CD4-positive, alpha-beta memory T cell (primary cell): ENCODE data around the gene MYCBPAP. TPM values are rescaled to one million over a fixed set of nuclear protein-coding genes. Genes with fewer than 3 reads are reported as not detected.

Source experiments
- CTCF ChIA-PET: fragments of 350-600 bp; sonication (Branson Sonifier 250); formaldehyde crosslinking; loops from one replicate; lab custom pipeline; 2021; ENCODE audit warnings: inconsistent platforms; ENCODE audit not compliant: partially characterized antibody; lab: Charles Lee
- POLR2A ChIA-PET: fragments of 350-600 bp; sonication (Branson Sonifier 250); formaldehyde crosslinking; loops from one replicate; lab custom pipeline; 2021; ENCODE audit not compliant: partially characterized antibody; lab: Charles Lee
- DNase-seq, 5 donors: peaks; one replicate each; pipeline versions ENCODE4 v3.0.0 to v3.0.0-alpha.2; 2020 to 2022; ENCODE audit warnings: mixed read lengths in 1 of 5
- H3K27ac ChIP-seq: one replicate; pipeline ENCODE4 v1.7.0; 2013; ENCODE audit warnings: low read depth, low read length
- H3K27me3 ChIP-seq: 2 replicates; pipeline ENCODE4 v1.7.0; 2013; ENCODE audit warnings: mild to moderate bottlenecking, low read length, moderate library complexity; ENCODE audit not compliant: insufficient read depth
- H3K36me3 ChIP-seq: 2 replicates; pipeline ENCODE4 v1.7.0; 2013; ENCODE audit warnings: mild to moderate bottlenecking, low read length, moderate library complexity; ENCODE audit not compliant: insufficient read depth
- H3K4me1 ChIP-seq: 2 replicates; pipeline ENCODE4 v1.7.0; 2013; ENCODE audit warnings: mild to moderate bottlenecking, low read length, moderate library complexity; ENCODE audit not compliant: insufficient read depth
- H3K4me3 ChIP-seq, 2 donors: one replicate each; pipeline ENCODE4 v1.7.0; 2013; ENCODE audit warnings: low read length in 2 of 2, mild to moderate bottlenecking in 1 of 2
- H3K9me3 ChIP-seq, 2 donors: one replicate each; pipeline ENCODE4 v1.7.0; 2013; ENCODE audit warnings: low read length in 2 of 2, control low read depth in 1 of 2; ENCODE audit not compliant: control insufficient read depth in 1 of 2
- H3K27ac Mint-ChIP-seq, 7 donors: one replicate each; pipeline ENCODE4 v1.8.0; 2020 to 2021; ENCODE audit warnings: mixed read lengths in 7 of 7, mild to moderate bottlenecking in 6 of 7, inconsistent platforms in 3 of 7, moderate library complexity in 3 of 7
- H3K27me3 Mint-ChIP-seq, 2 donors: one replicate each; pipeline ENCODE4 v1.8.0; 2020 to 2021; ENCODE audit warnings: mixed read lengths in 2 of 2
- H3K36me3 Mint-ChIP-seq, 2 donors: one replicate each; pipeline ENCODE4 v1.8.0; 2020 to 2021; ENCODE audit warnings: mixed read lengths in 2 of 2, inconsistent platforms in 1 of 2, mild to moderate bottlenecking in 1 of 2
- H3K4me1 Mint-ChIP-seq, 4 donors: one replicate each; pipeline ENCODE4 v1.8.0; 2020 to 2021; ENCODE audit warnings: mixed read lengths in 4 of 4, mild to moderate bottlenecking in 1 of 4
- H3K4me3 Mint-ChIP-seq, 8 donors: one replicate each; pipeline ENCODE4 v1.8.0; 2020 to 2021; ENCODE audit warnings: mixed read lengths in 8 of 8, mild to moderate bottlenecking in 7 of 8, moderate library complexity in 6 of 8, inconsistent platforms in 3 of 8
- H3K9me3 Mint-ChIP-seq, 8 donors: one replicate each; pipeline ENCODE4 v1.8.0; 2020 to 2021; ENCODE audit warnings: mixed read lengths in 8 of 8, mild to moderate bottlenecking in 5 of 8, inconsistent platforms in 3 of 8, moderate library complexity in 1 of 8
- intact Hi-C: fragments of 100-400 bp; cut with micrococcal nuclease; formaldehyde crosslinking; loops from one replicate; pipeline ENCODE4 v1.15.1; 2023
- polyA plus RNA-seq, 2 donors: library from polyadenylated mRNA; unstranded; fragments of 300-500 nt; fragmentation: Illumina TruSeq; gene quantifications; one replicate each; pipeline ENCODE4 v1.2.3, GENCODE V29; 2021
- total RNA-seq, 2 experiments: library from RNA; stranded (reverse); gene quantifications; one replicate each; pipeline ENCODE4 v1.2.3, GENCODE V29; 2021

Gene MYCBPAP
- total and polyA plus RNA-seq, 4 experiments from 2014 or later = 0.24 to 6.8 (median 5.3) TPM; not detected in 1

DNA sequence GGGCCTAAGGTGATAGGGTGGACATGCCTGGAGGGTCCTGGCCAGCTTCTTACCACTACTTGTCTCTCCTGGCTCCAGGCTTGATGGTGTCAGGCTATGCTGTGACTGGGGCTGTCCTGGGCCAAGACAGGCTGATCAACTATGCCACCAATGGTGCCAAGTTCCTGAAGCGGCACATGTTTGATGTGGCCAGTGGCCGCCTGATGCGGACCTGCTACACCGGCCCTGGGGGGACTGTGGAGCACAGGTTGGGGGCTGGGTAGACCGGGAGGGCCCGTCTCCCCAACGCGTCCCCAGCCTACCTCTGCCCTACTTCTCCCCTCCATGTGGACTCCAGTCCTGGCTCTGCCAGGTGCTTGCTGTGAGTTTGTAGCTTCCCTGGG, 43.2 kb downstream of the MYCBPAP start:
- peaks cover 0 to 1% of the 10 kb centered on the region in 2 donors for H3K27me3 Mint-ChIP-seq
- Histone ChIP-seq H3K27me3 (no peaks in the 10 kb centered on the region), H3K27ac (no peak overlapping the region), H3K36me3 (no peaks in the 10 kb centered on the region), H3K9me3 (no peaks in the 10 kb centered on the region), H3K4me1 (peaks cover 8% of the 10 kb centered on the region), H3K4me3 (no peak overlapping the region)
- peak overlapping the region in 1 of 7 donors; percentile 42 for H3K27ac Mint-ChIP-seq
- ChIA-PET POLR2A (interaction anchor here (2.2 to 2.8 kb wide), 2 partner anchors 9 to 10 kb away, joined by 8 to 11 read pairs; partner anchors contain the start of gene CACNA1G), CTCF (no interaction called here)
- no peak overlapping the region for H3K4me3 Mint-ChIP-seq
- no peaks in the 10 kb centered on the region for H3K9me3 Mint-ChIP-seq
- peaks cover 2 to 9% (median 7%) of the 10 kb centered on the region in 4 donors for H3K4me1 Mint-ChIP-seq
- DNase-seq = no peak
- intact Hi-C loops = no loop called here
- H3K36me3 Mint-ChIP-seq = no peaks in the 10 kb centered on the region

- no peaks in the 10 kb centered on the region for H3K36me3 Mint-ChIP-seq
- no peaks in the 10 kb centered on the region for H3K9me3 Mint-ChIP-seq
- H3K36me3 ChIP-seq = no peaks in the 10 kb centered on the region
- no peaks in the 10 kb centered on the region for H3K27me3 ChIP-seq
- H3K27ac ChIP-seq = no peak overlapping the region
- H3K4me1 Mint-ChIP-seq = peaks cover under 1 to 6% (median 3%) of the 10 kb centered on the region in 4 donors
- intact Hi-C loops = no loop called here
- no peak overlapping the region for H3K27ac Mint-ChIP-seq
- H3K4me3 Mint-ChIP-seq = no peak overlapping the region
- no peak overlapping the region for H3K4me3 ChIP-seq
- ChIA-PET POLR2A (no interaction called here), CTCF (no interaction called here)
- no peaks in the 10 kb centered on the region for H3K9me3 ChIP-seq
- H3K27me3 Mint-ChIP-seq = no peaks in the 10 kb centered on the region
- peaks cover 8% of the 10 kb centered on the region for H3K4me1 ChIP-seq
- DNase-seq = no peak
Measured at GRCh38 chr17:50551884-50552283, 43.6 kb downstream of the MYCBPAP start.

- ChIA-PET CTCF (no interaction called here), POLR2A (no interaction called here)
- H3K4me3 Mint-ChIP-seq = no peak overlapping the region
- peaks cover 3% of the 10 kb centered on the region for H3K27me3 ChIP-seq
- H3K9me3 ChIP-seq = no peaks in the 10 kb centered on the region
- intact Hi-C loops = no loop called here
- peaks cover under 1 to 19% (median 7%) of the 10 kb centered on the region in 4 donors for H3K4me1 Mint-ChIP-seq
- H3K27ac ChIP-seq = no peak overlapping the region
- H3K4me1 ChIP-seq = peaks cover 4% of the 10 kb centered on the region
- H3K27me3 Mint-ChIP-seq = peaks cover 5 to 15% of the 10 kb centered on the region in 2 donors
- H3K4me3 ChIP-seq = no peak overlapping the region
- H3K36me3 Mint-ChIP-seq = no peaks in the 10 kb centered on the region
- DNase-seq = no peak
- no peaks in the 10 kb centered on the region for H3K36me3 ChIP-seq
- H3K9me3 Mint-ChIP-seq = no peaks in the 10 kb centered on the region
- H3K27ac Mint-ChIP-seq = no peak overlapping the region
Measured at GRCh38 chr17:50554201-50554600, 46.0 kb downstream of the MYCBPAP start.

- no peaks in the 10 kb centered on the region for H3K9me3 Mint-ChIP-seq
- CTCF ChIA-PET = no interaction called here
Measured at GRCh38 chr17:50556803-50557202, 48.6 kb downstream of the MYCBPAP start.

DNA sequence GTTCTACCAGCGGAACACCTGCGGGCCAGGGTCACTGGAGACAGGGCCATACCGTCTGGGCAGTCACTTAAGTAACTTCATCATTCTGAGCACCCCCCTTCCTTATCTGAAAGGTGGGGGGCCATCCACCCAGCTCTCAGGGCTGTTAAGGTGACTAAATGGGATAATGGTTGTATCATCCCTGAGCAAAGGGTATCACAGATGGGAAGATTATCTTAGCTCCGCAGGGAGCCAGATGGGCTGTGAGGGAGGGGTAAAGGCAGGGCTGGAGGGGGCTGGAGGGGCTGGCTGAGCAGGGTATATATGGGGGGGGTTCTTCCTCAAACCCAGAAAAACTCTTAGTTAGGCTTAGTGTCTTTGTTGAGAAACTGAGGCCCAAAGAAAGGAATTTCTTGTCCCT, 49.4 kb downstream of the MYCBPAP start:
- no peaks in the 10 kb centered on the region for H3K36me3 Mint-ChIP-seq
- no peak for DNase-seq
- Histone ChIP-seq H3K27ac (no peak overlapping the region), H3K4me3 (no peak overlapping the region), H3K4me1 (peaks cover 28% of the 10 kb centered on the region), H3K9me3 (no peaks in the 10 kb centered on the region), H3K36me3 (no peaks in the 10 kb centered on the region), H3K27me3 (peaks cover 18% of the 10 kb centered on the region)
- POLR2A ChIA-PET = no interaction called here
- peak overlapping the region in 2 of 8 donors; percentile 59 to 79 for H3K4me3 Mint-ChIP-seq
- H3K9me3 Mint-ChIP-seq = no peaks in the 10 kb centered on the region
- peak overlapping the region in 1 of 7 donors; percentile 21 for H3K27ac Mint-ChIP-seq
- CTCF ChIA-PET = no interaction called here
- peaks cover 16 to 28% of the 10 kb centered on the region in 2 donors for H3K27me3 Mint-ChIP-seq
- H3K4me1 Mint-ChIP-seq = peaks cover 8 to 36% (median 18%) of the 10 kb centered on the region in 4 donors
- intact Hi-C loops = no loop called here

More at GRCh38 chr17:50556803-50557202, 48.6 kb downstream of the MYCBPAP start:
- POLR2A ChIA-PET = no interaction called here
- Histone ChIP-seq H3K9me3 (no peaks in the 10 kb centered on the region), H3K4me1 (peaks cover 23% of the 10 kb centered on the region), H3K27ac (no peak overlapping the region), H3K4me3 (no peak overlapping the region), H3K27me3 (peaks cover 12% of the 10 kb centered on the region), H3K36me3 (no peaks in the 10 kb centered on the region)
- peaks cover 11 to 22% of the 10 kb centered on the region in 2 donors for H3K27me3 Mint-ChIP-seq
- H3K36me3 Mint-ChIP-seq = no peaks in the 10 kb centered on the region
- no peak overlapping the region for H3K4me3 Mint-ChIP-seq
- intact Hi-C loops = no loop called here
- H3K27ac Mint-ChIP-seq = no peak overlapping the region
- no peak for DNase-seq
- H3K4me1 Mint-ChIP-seq = peaks cover 4 to 31% (median 12%) of the 10 kb centered on the region in 4 donors

DNA sequence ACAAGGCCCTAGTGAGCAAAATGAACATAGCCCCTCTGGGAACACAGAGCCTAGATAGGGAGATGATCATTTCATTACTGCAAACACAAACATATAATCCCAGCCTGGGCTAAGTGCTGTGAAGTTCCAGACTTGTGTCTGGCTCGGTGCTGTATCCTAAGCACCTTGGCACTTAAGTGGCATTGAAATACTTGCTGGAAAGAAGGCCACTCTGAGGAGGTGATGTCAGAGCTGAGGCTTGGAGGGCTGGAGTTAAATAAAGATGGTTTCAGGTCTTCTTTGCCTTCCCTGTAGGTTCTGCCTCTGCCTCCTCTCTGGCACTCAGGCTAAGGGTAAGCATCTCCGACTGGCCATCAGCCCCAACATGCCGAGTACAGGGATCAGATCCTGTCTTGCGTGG, 49.9 kb downstream of the MYCBPAP start:
- ChIA-PET CTCF (no interaction called here), POLR2A (no interaction called here)
- H3K36me3 ChIP-seq = no peaks in the 10 kb centered on the region
- H3K9me3 ChIP-seq = no peaks in the 10 kb centered on the region
- intact Hi-C loops = no loop called here
- Mint-ChIP-seq H3K27me3 (peaks cover 16 to 28% of the 10 kb centered on the region in 2 donors), H3K4me1 (peaks cover 8 to 37% (median 18%) of the 10 kb centered on the region in 4 donors), H3K9me3 (no peaks in the 10 kb centered on the region), H3K27ac (no peak overlapping the region), H3K36me3 (no peaks in the 10 kb centered on the region), H3K4me3 (peak overlapping the region in 7 of 8 donors; percentile 12 to 86 (median 79))
- no peak overlapping the region for H3K27ac ChIP-seq
- peaks cover 23% of the 10 kb centered on the region for H3K27me3 ChIP-seq
- peaks cover 30% of the 10 kb centered on the region for H3K4me1 ChIP-seq
- no peak for DNase-seq
- no peak overlapping the region for H3K4me3 ChIP-seq

DNA sequence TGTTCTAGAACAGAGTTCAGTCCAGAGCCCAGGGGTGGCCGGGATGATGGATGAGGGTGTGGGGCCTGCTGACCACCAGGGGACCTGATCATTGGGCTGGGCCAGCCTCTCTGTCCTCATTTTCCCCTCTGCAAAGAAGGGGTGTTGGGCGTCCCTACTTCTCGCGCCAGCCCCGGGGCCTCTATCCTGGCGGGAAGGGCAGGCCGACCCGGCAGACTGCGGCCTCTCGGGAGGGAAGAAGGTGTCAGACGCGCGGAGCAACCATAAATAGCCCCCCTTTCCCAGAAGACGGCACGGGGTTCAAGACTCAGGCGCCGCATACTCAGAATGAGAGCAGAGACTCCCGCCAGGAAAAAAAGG, 50.3 kb downstream of the MYCBPAP start:
- CTCF ChIA-PET = no interaction called here
- H3K4me1 Mint-ChIP-seq = peaks cover 8 to 37% (median 18%) of the 10 kb centered on the region in 4 donors
- no peaks in the 10 kb centered on the region for H3K36me3 Mint-ChIP-seq

More for the DNA sequence above, 50.3 kb downstream of the MYCBPAP start:
- no peak for DNase-seq
- H3K4me3 ChIP-seq = no peak overlapping the region
- peak overlapping the region; percentile 33 to 86 (median 68) for H3K4me3 Mint-ChIP-seq
- H3K27ac Mint-ChIP-seq = peak overlapping the region in 1 of 7 donors; percentile 72
- H3K4me1 ChIP-seq = peaks cover 30% of the 10 kb centered on the region
- POLR2A ChIA-PET = no interaction called here
- intact Hi-C loops = no loop called here
- no peaks in the 10 kb centered on the region for H3K36me3 ChIP-seq
- peaks cover 23% of the 10 kb centered on the region for H3K27me3 ChIP-seq
- no peaks in the 10 kb centered on the region for H3K9me3 Mint-ChIP-seq
- no peaks in the 10 kb centered on the region for H3K9me3 ChIP-seq
- H3K27ac ChIP-seq = no peak overlapping the region
- H3K27me3 Mint-ChIP-seq = peaks cover 19 to 28% of the 10 kb centered on the region in 2 donors
